GM18951 (cell line): ENCODE measurements around the gene PARM1.

Experiments used
- POLR2A ChIP-seq: IDR thresholded peaks from 4 replicates; pipeline ENCODE4 v1.6.1; 2011; ENCODE audit warnings: mild to moderate bottlenecking; ENCODE audit not compliant: insufficient read length, insufficient read depth; ENCODE audit errors: extremely low read depth
- in situ Hi-C: fragments of 300-500 bp; cut with MboI; formaldehyde crosslinking; loops from one replicate; pipeline ENCODE4 v1.12.0; 2022; ENCODE audit warnings: low sequenced_read_pairs, mixed read lengths, inconsistent platforms; ENCODE audit not compliant: unreplicated experiment

Gene PARM1

DNA sequence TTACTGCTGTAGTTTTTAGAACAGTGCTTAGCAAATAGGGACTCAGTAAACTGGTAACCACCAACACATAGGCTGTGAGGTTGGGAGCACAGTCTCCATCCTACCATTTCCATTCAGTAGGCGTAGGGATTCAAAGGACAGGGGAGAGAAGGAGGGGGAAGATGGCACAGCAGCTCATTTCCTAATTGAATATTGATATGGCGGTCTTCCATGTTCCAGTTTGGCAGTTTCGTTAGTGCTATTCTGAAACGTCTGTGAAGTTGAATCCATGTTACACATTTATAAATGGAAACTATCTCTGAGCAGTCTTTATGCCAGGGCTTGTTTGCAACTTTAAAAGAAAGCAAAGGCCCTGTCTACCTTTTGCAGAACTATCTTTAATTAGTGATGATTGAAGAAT, 105.5 kb downstream of the PARM1 start:
- in situ Hi-C loops: no loop called here
- no peak for TF ChIP-seq POLR2A

DNA sequence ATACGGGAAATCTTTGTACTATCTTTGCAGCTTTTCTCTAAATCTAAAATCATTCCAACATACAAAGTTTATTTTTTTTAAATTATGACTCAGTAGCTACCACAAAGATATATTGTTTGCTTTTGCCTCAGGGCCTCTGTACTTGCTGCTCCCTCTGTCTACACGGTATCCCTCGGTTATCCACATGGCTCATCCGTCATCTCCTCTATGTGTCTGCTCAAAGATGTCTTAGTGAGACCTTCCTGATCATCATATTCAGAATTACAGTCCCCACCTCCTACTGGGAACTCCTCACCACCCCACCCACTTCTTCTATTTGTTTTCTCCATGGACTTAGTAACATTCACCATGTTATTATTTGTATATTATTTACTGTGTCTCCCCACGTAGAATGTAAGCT, 107.8 kb downstream of the PARM1 start:
- no peak for TF ChIP-seq POLR2A
- in situ Hi-C loops: no loop called here

DNA sequence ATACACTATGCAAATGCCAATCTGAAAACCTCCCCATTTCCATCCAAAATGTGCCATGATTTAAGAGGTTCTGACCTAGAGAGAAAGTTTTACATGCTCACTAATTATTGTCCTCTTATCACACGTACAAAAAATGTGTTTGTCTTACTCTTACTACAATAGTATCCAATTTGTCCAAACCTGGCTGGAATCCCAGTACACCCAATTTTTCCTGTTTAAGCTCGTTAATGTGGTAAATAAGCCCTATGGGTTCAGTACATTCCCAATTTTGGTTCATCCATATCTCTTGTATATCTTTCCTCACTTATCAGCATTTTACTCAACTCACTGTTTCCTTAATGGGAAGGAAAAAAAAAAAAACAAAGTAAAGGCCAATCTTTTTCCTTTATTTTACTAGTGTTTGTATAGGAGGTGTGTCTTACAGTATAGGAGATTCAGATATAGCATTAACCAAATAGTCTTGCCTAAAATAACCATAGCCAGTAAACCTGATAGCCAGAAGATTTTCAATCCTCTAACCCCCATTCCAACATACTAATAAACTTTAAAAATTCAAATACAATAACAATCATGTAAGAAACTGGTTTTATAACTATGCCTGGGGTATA, 109.8 kb downstream of the PARM1 start:
- in situ Hi-C loops: no loop called here
- TF ChIP-seq POLR2A: no peak

DNA sequence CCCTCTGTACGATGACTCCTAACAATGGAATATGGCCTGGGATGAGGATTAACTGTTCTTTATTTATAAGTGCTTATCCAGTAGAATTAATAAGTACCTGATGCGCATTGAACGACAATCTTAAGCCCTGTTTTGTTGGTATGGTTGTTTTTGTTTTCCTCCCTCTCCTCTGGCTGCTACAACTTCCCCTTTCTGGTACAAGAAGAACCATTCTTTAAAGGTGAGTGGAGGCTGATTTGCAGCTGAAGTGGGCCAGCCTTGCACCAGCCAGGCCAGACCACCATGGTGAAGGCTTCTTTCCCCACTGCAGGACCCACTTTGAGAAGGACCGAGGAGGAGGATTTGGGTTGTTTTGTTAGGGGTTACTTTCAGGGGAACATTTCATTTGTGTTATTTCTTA, 113.3 kb downstream of the PARM1 start:
- TF ChIP-seq POLR2A: no peak
- in situ Hi-C loops: no loop called here

DNA sequence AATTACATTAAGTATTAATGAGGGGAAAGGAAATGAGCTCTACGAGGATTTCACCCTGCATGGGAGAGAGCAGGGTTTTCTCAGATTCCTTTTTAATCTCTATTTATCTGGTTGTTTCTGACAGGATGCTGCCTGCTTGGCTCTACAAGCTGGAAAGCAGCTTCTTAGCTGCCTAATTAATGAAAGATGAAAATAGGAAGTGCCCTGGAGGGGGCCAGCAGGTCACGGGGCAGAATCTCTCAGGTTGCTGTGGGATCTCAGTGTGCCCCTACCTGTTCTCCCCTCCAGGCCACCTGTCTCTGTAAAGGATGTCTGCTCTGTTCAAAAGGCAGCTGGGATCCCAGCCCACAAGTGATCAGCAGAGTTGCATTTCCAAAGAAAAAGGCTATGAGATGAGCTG, 113.7 kb downstream of the PARM1 start:
- in situ Hi-C loops: no loop called here
- TF ChIP-seq POLR2A: no peak

DNA sequence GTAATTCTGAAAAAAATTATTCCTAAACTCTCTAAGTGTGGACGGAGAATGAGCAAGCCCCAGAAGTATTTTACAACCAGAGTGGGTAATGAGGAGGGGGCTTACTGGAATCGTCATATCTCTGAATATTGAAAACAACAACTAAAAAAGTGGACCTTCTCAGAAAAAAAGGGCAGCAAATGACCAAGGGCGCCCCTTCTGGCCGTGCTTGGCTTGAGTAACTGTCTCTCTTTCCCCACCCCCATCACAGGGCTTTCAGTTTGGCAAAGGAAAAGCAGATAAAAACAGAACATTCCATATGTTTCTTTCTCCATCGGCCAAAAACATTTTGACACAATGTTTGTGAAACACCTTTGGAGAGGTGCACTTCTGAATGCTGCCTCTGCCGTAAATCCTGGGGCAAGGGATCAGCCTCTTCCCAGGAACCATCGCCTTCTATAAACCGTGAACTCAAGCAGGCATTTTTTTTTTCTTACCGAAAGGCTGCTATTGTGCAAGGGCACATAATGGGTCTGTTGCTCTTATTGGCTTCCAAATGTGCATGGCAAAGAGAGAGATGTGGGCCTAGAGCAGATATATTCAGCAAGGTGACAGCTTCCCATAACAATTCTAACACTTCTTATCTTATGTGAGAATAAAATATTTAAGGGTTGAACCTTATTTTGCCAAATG, 115.4 kb downstream of the PARM1 start:
- in situ Hi-C loops: no loop called here
- TF ChIP-seq POLR2A: no peak

DNA sequence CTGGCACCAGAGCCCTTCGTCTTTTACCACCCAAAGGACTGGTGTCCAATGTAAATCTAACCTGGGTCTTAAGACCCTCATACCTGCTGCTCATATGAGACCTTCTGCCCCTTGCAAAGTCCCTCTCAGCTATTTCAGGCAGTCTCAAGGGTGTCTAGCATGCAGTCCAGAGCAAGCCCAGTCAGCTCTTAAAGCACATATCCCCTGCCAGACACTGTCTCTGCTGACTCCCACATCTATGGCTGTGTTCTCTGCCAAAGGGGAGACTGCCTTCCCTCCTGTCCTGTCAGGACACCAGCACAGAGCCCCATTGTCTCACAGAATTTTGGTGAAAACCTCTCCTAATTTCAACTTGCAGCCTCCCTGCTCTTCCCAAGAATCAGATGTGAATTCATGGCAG, 118.5 kb downstream of the PARM1 start:
- TF ChIP-seq POLR2A: no peak
- in situ Hi-C loops: no loop called here

DNA sequence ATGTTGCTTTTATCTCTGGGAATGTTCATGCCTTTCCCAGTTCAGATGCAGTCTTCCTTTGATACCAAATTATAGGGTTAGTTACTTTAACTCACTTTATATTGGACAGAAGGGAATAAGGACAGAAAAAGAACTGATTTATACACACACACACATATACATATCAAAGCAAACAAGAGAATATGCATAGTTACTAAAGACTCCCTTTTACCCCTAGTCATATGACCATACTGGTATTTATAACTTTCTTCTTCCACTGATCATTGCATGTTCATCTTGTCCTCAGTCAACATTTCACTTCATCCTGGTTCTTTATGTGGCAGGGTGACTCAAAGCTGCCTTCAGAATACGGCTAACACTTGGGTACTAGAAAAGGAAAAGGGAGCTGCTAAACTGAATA, 120.4 kb downstream of the PARM1 start:
- in situ Hi-C loops: no loop called here
- no peak for TF ChIP-seq POLR2A

DNA sequence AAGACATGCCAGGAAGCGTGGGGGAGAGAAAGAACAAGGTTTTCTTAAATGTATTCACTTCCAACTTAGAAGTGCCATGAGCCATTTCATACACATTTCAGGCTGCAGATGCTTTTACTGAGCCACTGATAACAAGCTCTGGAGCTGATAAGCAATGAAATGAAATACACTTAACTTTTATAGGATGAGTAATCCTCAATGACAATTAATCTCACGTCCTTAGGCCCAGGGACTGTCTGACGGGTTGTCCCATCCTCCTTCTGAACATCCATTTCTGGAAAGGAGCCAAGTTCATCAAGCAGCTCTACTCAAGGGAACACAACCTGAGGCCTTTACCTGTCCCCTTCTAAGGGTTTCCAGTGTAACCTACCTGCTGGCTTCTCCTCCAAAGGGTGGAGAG, 121.2 kb downstream of the PARM1 start:
- in situ Hi-C loops: no loop called here
- no peak for TF ChIP-seq POLR2A

DNA sequence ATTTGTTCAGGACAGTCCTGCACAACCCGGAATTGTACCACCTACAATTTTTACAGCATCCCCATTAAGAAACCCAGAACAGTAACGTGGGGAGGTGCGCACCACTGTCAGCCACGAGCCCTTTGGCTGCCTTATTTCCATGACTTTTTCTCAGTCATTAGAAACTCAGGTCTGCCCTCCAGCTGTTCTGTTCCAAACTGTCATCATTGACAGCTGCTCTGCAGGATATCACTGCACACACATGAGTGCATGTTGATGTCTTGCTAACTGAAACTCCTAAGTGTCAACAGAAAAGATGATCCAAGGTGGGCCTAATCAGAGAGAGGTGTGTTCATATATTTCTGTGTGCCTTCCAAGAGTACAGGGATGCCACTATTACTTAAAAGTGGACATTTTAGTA, 123.4 kb downstream of the PARM1 start:
- in situ Hi-C loops: no loop called here

DNA sequence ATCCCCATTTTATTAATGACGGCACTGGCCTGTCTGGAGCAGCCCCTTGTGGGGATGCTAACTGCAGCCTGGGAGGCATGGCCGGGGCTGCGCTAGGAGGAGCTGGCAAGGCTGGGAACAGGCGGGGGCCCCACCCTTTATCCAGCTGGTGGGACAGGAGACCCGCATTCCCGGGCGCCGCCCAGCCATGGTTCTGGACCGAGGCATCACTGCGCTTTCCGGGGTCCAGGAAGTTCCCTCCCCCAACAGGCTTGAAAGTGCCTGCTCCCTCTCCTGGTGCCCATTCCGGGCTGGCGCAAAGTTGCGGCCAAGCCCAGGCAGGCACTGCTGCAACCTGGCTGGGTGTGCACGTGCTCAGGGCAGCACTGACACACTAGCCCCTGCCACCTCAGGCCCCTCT, 124.5 kb downstream of the PARM1 start:
- TF ChIP-seq POLR2A: no peak
- in situ Hi-C loops: no loop called here

More for the DNA sequence above, 123.4 kb downstream of the PARM1 start:
- TF ChIP-seq POLR2A: no peak

DNA sequence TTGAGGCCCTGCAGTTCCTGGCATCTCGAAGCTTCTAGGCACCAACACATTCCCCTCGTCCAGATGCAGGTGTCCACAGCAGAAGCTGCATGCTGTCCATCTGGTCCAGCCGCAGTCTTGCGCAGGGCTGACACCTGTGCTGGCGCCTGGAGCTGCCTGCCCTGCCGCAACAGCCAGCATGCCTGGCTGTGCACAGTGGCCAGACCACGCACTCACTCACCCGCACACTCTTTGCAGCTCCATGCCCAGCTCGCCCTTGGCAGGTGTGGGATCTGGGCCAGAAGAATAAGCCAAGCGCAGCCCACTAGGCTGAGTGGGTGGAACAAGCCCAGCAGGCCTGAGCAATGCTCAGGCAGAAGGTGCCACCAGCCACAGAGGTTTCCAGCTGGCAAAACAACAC, 125.6 kb downstream of the PARM1 start:
- in situ Hi-C loops: no loop called here
- TF ChIP-seq POLR2A: no peak

DNA sequence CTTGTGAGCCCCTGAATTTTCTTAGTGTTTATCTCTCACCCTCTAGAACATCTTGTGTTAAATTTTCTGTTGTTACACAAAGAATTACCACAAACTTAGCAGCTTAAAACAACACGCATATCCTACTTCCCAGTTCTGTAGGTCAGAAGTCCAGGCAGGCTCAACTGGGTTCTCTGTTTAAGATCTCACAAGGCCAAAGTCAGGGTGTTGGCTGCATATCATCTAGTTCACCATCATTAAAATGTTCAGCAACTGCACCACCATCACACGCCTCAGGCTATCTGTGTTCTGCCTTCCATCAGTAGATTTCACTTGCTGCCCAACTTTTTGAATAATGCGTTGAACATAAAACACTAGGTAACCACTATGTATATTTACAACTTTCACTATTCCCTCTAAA, 130.5 kb downstream of the PARM1 start:
- TF ChIP-seq POLR2A: no peak
- in situ Hi-C loops: no loop called here

DNA sequence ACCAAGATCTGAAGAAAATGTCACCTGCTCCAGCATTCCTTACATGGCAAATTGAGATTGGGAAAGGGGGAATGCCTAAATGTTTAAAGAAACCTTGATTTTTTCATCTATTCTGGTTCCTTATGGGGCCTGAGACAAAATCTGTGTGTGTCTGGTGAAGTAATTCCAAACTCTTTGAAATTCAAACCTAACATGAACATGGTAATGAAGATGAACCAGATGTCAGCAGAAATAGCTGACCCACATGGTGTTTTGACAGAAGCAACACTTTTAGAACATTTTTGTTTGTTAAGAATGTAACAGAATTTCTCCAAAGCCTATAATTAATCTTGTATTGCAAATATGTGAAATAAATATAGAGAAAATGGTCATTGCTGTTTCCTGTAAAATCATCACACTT, 133.0 kb downstream of the PARM1 start:
- in situ Hi-C loops: no loop called here
- no peak for TF ChIP-seq POLR2A

DNA sequence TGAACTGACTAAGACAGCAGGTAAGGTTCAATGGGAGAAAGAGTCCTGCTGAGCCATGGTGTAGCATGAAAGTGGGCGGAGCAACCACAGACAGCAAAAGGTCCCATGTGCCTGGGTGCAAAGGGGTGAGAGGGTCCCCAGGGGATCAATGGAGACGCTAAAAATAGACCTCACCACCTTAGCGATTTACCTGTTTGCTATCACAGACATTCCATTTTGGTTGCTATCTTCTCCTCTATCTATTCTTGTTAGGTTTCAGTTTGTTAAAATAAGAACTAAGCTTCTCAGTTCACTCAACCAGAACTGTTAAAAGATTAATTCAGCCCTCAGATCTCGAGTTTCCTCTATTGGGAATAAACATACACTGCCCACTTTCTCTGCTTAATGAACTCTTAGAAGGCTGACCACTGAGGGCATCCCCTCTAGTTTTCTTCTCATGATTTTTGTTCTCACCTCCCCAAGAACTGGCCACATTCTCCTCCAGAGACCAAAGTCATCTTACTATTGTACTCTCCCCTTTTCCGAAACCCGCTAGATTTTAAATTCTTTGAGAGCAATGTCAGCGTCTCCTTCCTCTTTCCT, 136.7 kb downstream of the PARM1 start:
- no peak for TF ChIP-seq POLR2A
- in situ Hi-C loops: no loop called here

DNA sequence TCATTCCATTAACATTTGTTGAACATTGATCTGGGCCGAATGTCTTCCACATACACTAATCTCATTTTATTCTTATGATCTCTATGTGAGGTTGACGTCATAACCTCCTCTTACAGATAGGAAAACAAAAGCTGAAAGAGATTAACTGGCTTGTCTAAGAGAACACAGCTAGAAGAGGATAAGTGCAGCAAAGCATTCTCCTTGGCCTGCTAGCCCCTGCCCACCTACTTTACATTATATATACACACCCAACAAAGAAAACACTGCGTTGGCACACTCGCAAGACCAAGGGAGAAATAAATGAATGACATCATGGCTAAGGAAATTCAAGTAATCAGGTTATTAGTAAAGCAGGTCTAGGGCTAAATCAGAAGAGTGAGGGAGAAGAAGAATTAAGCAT, 138.4 kb downstream of the PARM1 start:
- no peak for TF ChIP-seq POLR2A
- in situ Hi-C loops: no loop called here
